Osteoblast (primary cell): Measurements from ENCODE around the gene SLC2A3. TPM values are rescaled to one million over a fixed set of nuclear protein-coding genes. Genes with fewer than 3 reads are reported as not detected.
"Not testable (repeated sequence)": the region's sequence is repeated elsewhere in the genome, so short reads cannot be mapped to it uniquely, and the experiment has no call there.

ENCODE experiments used
- DNase-seq: peaks from one replicate; pipeline ENCODE4 v3.0.0; 2011; ENCODE audit warnings: low spot score, mixed read lengths; ENCODE audit not compliant: insufficient read length; ENCODE audit errors: missing footprints
- H2AFZ ChIP-seq: 2 replicates; pipeline ENCODE4 v1.6.0; 2011; ENCODE audit warnings: mild to moderate bottlenecking, low read length
- H3K27ac ChIP-seq: 2 replicates; pipeline ENCODE4 v1.5.1; 2011; ENCODE audit warnings: mild to moderate bottlenecking, low read depth, low read length, moderate library complexity
- H3K27me3 ChIP-seq: 2 replicates; pipeline ENCODE4 v1.6.0; 2012; ENCODE audit warnings: mild to moderate bottlenecking, control low read depth, inconsistent platforms, low read length, moderate library complexity; ENCODE audit not compliant: insufficient read depth
- H3K36me3 ChIP-seq: 2 replicates; pipeline ENCODE4 v1.5.1; 2011; ENCODE audit warnings: mild to moderate bottlenecking, low read length, control low read depth, moderate library complexity; ENCODE audit not compliant: insufficient read depth
- H3K4me1 ChIP-seq: 2 replicates; pipeline ENCODE4 v1.5.1; 2011; ENCODE audit warnings: mild to moderate bottlenecking, low read length, control low read depth, moderate library complexity; ENCODE audit not compliant: insufficient read depth
- H3K4me2 ChIP-seq: 2 replicates; pipeline ENCODE4 v1.6.0; 2011; ENCODE audit warnings: mild to moderate bottlenecking, low read length; ENCODE audit not compliant: insufficient read depth
- H3K4me3 ChIP-seq: fragments of 200-600 bp; sonication (generic); 3 replicates; pipeline ENCODE4 v1.5.1; 2012; ENCODE audit warnings: mild to moderate bottlenecking, low read length, inconsistent platforms; ENCODE audit not compliant: insufficient read depth
- H3K79me2 ChIP-seq: 2 replicates; pipeline ENCODE4 v1.6.0; 2012; ENCODE audit warnings: mild to moderate bottlenecking, low read length, control low read depth, inconsistent platforms; ENCODE audit not compliant: insufficient read depth
- H3K9me3 ChIP-seq: 2 replicates; pipeline ENCODE4 v1.5.1; 2011; ENCODE audit warnings: low read depth, low read length, control low read depth
- H4K20me1 ChIP-seq: 2 replicates; pipeline ENCODE4 v1.6.0; 2012; ENCODE audit warnings: mild to moderate bottlenecking, low read length, control low read depth; ENCODE audit not compliant: insufficient read depth
- total RNA-seq: library from RNA; depleted of rRNA; stranded (reverse); fragments of >200 nt; gene quantifications from 2 replicates; pipeline ENCODE4 v1.2.3, GENCODE V29; 2012
- TF ChIP-seq, protein P1 (sequence below): IDR thresholded peaks from 2 replicates; pipeline ENCODE4 v1.5.1; 2011; ENCODE audit warnings: mild to moderate bottlenecking, low read depth, low read length, moderate library complexity; ENCODE audit errors: extremely low read depth

The SLC2A3 gene
- total RNA-seq, 1 donor = 143 TPM

DNA sequence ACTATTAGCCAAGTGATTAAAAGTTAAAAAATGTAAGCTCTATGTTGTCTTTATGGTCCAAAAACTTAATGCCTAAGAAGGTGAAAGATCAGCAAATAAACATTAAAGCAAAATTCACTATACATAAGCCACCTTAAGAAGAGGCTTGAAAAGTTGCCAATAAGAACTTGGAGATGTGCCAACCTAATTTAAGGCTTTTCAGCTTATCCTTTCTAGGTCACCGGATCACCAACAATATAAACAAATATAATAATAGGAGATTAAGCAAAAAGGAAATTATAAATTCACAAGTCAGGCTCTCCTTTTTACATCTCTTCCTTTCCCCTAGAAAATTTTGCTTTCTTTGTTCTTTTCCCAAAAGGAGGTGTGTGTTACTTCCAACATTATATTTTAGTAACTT lies 30.9 kb downstream of the SLC2A3 start:
- no peak overlapping the region for H3K27ac ChIP-seq
- H3K4me2 ChIP-seq = no peak overlapping the region
- H3K4me3 ChIP-seq = no peak overlapping the region
- H3K27me3 ChIP-seq = no peaks in the 10 kb centered on the region
- no peaks in the 10 kb centered on the region for H3K9me3 ChIP-seq
- H3K4me1 ChIP-seq = peaks cover 6% of the 10 kb centered on the region
- no peak for DNase-seq
- no peaks in the 10 kb centered on the region for H3K36me3 ChIP-seq
- no peaks in the 10 kb centered on the region for H4K20me1 ChIP-seq
- no peak overlapping the region for H2AFZ ChIP-seq
- no peaks in the 10 kb centered on the region for H3K79me2 ChIP-seq
- TF ChIP-seq, protein P1, sequence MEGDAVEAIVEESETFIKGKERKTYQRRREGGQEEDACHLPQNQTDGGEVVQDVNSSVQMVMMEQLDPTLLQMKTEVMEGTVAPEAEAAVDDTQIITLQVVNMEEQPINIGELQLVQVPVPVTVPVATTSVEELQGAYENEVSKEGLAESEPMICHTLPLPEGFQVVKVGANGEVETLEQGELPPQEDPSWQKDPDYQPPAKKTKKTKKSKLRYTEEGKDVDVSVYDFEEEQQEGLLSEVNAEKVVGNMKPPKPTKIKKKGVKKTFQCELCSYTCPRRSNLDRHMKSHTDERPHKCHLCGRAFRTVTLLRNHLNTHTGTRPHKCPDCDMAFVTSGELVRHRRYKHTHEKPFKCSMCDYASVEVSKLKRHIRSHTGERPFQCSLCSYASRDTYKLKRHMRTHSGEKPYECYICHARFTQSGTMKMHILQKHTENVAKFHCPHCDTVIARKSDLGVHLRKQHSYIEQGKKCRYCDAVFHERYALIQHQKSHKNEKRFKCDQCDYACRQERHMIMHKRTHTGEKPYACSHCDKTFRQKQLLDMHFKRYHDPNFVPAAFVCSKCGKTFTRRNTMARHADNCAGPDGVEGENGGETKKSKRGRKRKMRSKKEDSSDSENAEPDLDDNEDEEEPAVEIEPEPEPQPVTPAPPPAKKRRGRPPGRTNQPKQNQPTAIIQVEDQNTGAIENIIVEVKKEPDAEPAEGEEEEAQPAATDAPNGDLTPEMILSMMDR = no peak

DNA sequence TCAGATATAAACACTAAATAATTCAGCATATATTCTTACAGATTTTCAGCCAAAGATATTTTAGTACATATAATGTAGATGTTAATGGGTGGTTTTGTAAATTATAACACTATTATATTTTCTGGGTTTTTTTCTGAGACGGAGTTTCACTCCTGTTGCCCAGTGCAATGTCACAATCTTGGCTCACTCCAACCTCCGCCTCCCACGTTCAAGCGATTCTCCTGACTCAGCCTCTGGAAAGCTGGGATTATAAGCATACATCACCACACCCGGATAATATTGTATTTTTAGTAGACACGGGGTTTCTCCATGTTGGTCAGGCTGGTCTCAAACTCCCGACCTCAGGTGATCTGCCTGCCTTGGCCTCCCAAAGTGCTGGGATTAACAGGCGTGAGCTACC lies 33.6 kb downstream of the SLC2A3 start:
- H3K4me1 ChIP-seq, DNase-seq, H3K4me2 ChIP-seq, H4K20me1 ChIP-seq, H3K9me3 ChIP-seq, H2AFZ ChIP-seq, H3K27ac ChIP-seq, H3K36me3 ChIP-seq, H3K27me3 ChIP-seq, H3K4me3 ChIP-seq, H3K79me2 ChIP-seq: not testable (repeated sequence)

DNA sequence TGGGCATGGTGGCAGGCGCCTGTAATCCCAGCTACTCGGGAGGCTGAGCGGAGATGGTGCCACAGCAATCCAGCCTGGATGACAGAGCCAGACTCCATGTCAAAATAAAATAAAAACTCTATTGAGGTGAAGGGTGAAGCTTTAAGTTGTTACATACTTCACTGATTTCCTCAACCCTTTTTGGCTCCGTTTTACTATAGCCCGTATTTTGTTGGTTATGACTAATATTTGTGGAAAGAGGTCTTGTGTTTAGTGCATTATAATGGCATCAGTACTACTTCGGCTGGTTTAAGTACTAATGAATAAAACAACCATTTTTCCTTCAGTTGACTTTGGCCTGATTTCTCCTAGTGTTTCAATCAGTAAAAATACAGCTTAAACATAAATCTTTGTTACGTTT lies 36.2 kb downstream of the SLC2A3 start:
- no peak overlapping the region for H2AFZ ChIP-seq
- TF ChIP-seq, protein P1 = no peak
- H3K79me2 ChIP-seq = no peaks in the 10 kb centered on the region
- no peaks in the 10 kb centered on the region for H4K20me1 ChIP-seq
- peaks cover 5% of the 10 kb centered on the region for H3K4me1 ChIP-seq
- no peaks in the 10 kb centered on the region for H3K27me3 ChIP-seq
- no peak overlapping the region for H3K4me2 ChIP-seq
- H3K27ac ChIP-seq = no peak overlapping the region
- H3K36me3 ChIP-seq = no peaks in the 10 kb centered on the region
- peak; percentile 84 for DNase-seq
- no peaks in the 10 kb centered on the region for H3K9me3 ChIP-seq
- H3K4me3 ChIP-seq = no peak overlapping the region

DNA sequence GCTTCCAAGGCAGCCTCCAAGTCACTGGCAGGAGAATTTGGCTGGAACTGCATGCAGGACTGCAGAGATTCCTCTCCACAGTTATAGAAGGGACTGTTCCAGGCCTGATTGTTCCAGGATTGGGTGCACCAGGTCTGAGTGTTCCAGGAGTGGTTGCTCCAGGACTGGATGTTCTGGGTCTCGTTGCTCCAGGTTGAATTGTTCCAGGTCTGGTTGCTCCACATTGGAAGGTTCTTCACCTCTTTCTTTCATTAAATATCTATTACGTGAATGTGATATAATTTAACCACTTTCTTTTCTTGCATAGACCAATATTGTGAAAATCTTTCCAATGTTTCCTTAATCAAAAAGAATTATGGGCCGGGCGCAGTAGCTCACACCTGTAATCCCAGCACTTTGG lies 39.3 kb downstream of the SLC2A3 start:
- H2AFZ ChIP-seq, H3K4me3 ChIP-seq, DNase-seq, H3K36me3 ChIP-seq, H3K9me3 ChIP-seq, H3K79me2 ChIP-seq, H4K20me1 ChIP-seq, H3K4me2 ChIP-seq, H3K4me1 ChIP-seq, H3K27me3 ChIP-seq, H3K27ac ChIP-seq: not testable (repeated sequence)

DNA sequence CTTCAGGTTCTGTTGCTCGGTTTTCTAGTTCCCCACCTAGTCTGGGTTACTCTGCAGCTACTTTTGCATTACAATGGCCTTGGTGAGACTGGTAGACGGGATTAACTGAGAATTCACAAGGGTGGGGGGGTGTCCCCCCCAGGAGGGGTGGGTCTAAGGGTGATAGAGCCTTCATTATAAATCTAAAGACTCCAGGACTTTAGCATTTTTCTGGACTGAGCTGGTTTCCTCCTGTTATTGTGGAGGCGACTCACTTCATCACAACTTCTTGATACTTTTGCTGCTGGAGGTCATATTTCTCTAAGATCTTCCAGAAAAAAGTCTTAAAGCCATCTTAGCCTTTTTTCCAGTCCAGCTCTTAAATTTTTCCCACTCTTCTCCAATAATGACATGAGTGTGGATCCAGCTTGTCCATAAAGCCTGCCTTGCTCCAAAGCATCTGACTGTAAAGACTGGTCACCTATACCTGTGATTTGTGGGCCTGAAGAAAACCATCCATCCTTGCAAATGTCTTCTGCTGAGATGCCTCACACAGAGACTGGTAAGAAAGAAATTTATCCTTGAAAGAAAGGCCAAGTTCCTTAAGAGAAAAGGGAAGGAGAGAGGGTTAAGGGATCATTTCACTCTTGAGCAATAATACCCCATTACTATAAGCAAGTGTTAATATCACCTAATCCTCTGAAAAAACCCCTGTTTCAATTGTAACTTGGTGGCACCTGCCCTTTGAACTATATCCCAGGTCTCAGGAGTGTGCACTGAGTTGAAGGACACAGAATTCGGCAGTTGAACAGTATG lies 43.6 kb downstream of the SLC2A3 start:
- Histone ChIP-seq H3K4me2 (no peak overlapping the region), H3K27ac (no peak overlapping the region), H3K4me1 (peaks cover 8% of the 10 kb centered on the region), H3K27me3 (no peaks in the 10 kb centered on the region), H2AFZ (no peak overlapping the region), H3K36me3 (no peaks in the 10 kb centered on the region), H3K9me3 (no peaks in the 10 kb centered on the region), H4K20me1 (no peaks in the 10 kb centered on the region), H3K4me3 (no peak overlapping the region), H3K79me2 (no peaks in the 10 kb centered on the region)
- no peak for DNase-seq
- TF ChIP-seq, protein P1 = no peak
